ENCODE measurements around the gene CDK18. TPM values are rescaled to one million over a fixed set of nuclear protein-coding genes. Genes with fewer than 3 reads are reported as not detected.

CDK18 gene
- total and polyA plus RNA-seq, 4 donors = 14.8 to 80.7 (median 33.1) TPM

GRCh38 chr1:205514211-205515142, 10.0 kb downstream of the CDK18 start:
- intact Hi-C loops (cut with DNase I) = no loop called here
- Histone ChIP-seq H3K4me3 (ENCODE audit: low read length in 2 of 2) (no peak overlapping the region), H3K9me3 (ENCODE audit: control insufficient read depth, low read length) (no peaks in the 10 kb centered on the region), H3K4me1 (ENCODE audit: control insufficient read depth in 1 of 2, insufficient read depth in 2 of 2, low read length in 2 of 2) (no peaks in the 10 kb centered on the region), H3K27ac (ENCODE audit: low read depth in 1 of 2, low read length in 2 of 2) (no peak overlapping the region), H3K27me3 (ENCODE audit: control insufficient read depth in 1 of 2, insufficient read depth in 2 of 2, low read length in 1 of 2) (no peaks in the 10 kb centered on the region), H3K36me3 (ENCODE audit: control insufficient read depth in 1 of 2, insufficient read depth in 2 of 2, low read length in 1 of 2) (no peaks in the 10 kb centered on the region)
- ATAC-seq (ENCODE audit: low FRiP score) = no peak
- no peak for DNase-seq
- WGBS, 2 donors = 90 to 91% methylated on average over 7 of the region's 7 CpGs

- H3K9me3 ChIP-seq (ENCODE audit: control insufficient read depth, low read length) = no peaks in the 10 kb centered on the region
- no peak overlapping the region for H3K27ac ChIP-seq (ENCODE audit: low read depth in 1 of 2, low read length in 2 of 2)
- H3K36me3 ChIP-seq (ENCODE audit: control insufficient read depth in 1 of 2, insufficient read depth in 2 of 2, low read length in 1 of 2) = no peaks in the 10 kb centered on the region
- H3K4me1 ChIP-seq (ENCODE audit: control insufficient read depth in 1 of 2, insufficient read depth in 2 of 2, low read length in 2 of 2) = no peaks in the 10 kb centered on the region
- DNase-seq = no peak
- no peak for ATAC-seq (ENCODE audit: low FRiP score)
- intact Hi-C loops (cut with DNase I) = no loop called here
- H3K4me3 ChIP-seq (ENCODE audit: low read length in 2 of 2) = no peak overlapping the region
- no peaks in the 10 kb centered on the region for H3K27me3 ChIP-seq (ENCODE audit: control insufficient read depth in 1 of 2, insufficient read depth in 2 of 2, low read length in 1 of 2)
- 74 to 78% methylated on average over 5 of the region's 5 CpGs for WGBS, 2 donors
Observed at GRCh38 chr1:205515781-205516253, 11.3 kb downstream of the CDK18 start.

GRCh38 chr1:205516362-205516761, 11.9 kb downstream of the CDK18 start:
- Histone ChIP-seq H3K27me3 (ENCODE audit: control insufficient read depth in 1 of 2, insufficient read depth in 2 of 2, low read length in 1 of 2) (no peaks in the 10 kb centered on the region), H3K4me3 (ENCODE audit: low read length in 2 of 2) (no peak overlapping the region)

GRCh38 chr1:205517288-205517687, 12.8 kb downstream of the CDK18 start:
- DNase-seq = no peak
- Histone ChIP-seq H3K9me3 (ENCODE audit: control insufficient read depth, low read length) (no peaks in the 10 kb centered on the region), H3K4me3 (ENCODE audit: low read length in 2 of 2) (no peak overlapping the region), H3K4me1 (ENCODE audit: control insufficient read depth in 1 of 2, insufficient read depth in 2 of 2, low read length in 2 of 2) (no peaks in the 10 kb centered on the region), H3K36me3 (ENCODE audit: control insufficient read depth in 1 of 2, insufficient read depth in 2 of 2, low read length in 1 of 2) (no peaks in the 10 kb centered on the region), H3K27ac (ENCODE audit: low read depth in 1 of 2, low read length in 2 of 2) (no peak overlapping the region), H3K27me3 (ENCODE audit: control insufficient read depth in 1 of 2, insufficient read depth in 2 of 2, low read length in 1 of 2) (no peaks in the 10 kb centered on the region)
- intact Hi-C loops (cut with DNase I) = no loop called here
- 47 to 57% methylated on average over 3 of the region's 3 CpGs for WGBS, 2 donors
- ATAC-seq (ENCODE audit: low FRiP score) = no peak

More at GRCh38 chr1:205516362-205516761, 11.9 kb downstream of the CDK18 start:
- Histone ChIP-seq H3K9me3 (ENCODE audit: control insufficient read depth, low read length) (no peaks in the 10 kb centered on the region), H3K27ac (ENCODE audit: low read depth in 1 of 2, low read length in 2 of 2) (no peak overlapping the region), H3K36me3 (ENCODE audit: control insufficient read depth in 1 of 2, insufficient read depth in 2 of 2, low read length in 1 of 2) (no peaks in the 10 kb centered on the region), H3K4me1 (ENCODE audit: control insufficient read depth in 1 of 2, insufficient read depth in 2 of 2, low read length in 2 of 2) (no peaks in the 10 kb centered on the region)
- intact Hi-C loops (cut with DNase I) = no loop called here
- WGBS, 2 donors = 73 to 92% methylated on average over 4 of the region's 4 CpGs
- ATAC-seq (ENCODE audit: low FRiP score) = no peak
- no peak for DNase-seq

GRCh38 chr1:205517763-205518162, 13.3 kb downstream of the CDK18 start:
- no peaks in the 10 kb centered on the region for H3K36me3 ChIP-seq (ENCODE audit: control insufficient read depth in 1 of 2, insufficient read depth in 2 of 2, low read length in 1 of 2)
- ATAC-seq (ENCODE audit: low FRiP score) = no peak
- no peak overlapping the region for H3K4me3 ChIP-seq (ENCODE audit: low read length in 2 of 2)
- WGBS, 2 donors = 87 to 92% methylated on average over 5 of the region's 5 CpGs
- no peak for DNase-seq
- intact Hi-C loops (cut with DNase I) = no loop called here
- no peak overlapping the region for H3K27ac ChIP-seq (ENCODE audit: low read depth in 1 of 2, low read length in 2 of 2)
- no peaks in the 10 kb centered on the region for H3K4me1 ChIP-seq (ENCODE audit: control insufficient read depth in 1 of 2, insufficient read depth in 2 of 2, low read length in 2 of 2)
- H3K27me3 ChIP-seq (ENCODE audit: control insufficient read depth in 1 of 2, insufficient read depth in 2 of 2, low read length in 1 of 2) = no peaks in the 10 kb centered on the region
- no peaks in the 10 kb centered on the region for H3K9me3 ChIP-seq (ENCODE audit: control insufficient read depth, low read length)

GRCh38 chr1:205518661-205519540, 14.4 kb downstream of the CDK18 start:
- H3K27me3 ChIP-seq (ENCODE audit: control insufficient read depth in 1 of 2, insufficient read depth in 2 of 2, low read length in 1 of 2) = no peaks in the 10 kb centered on the region
- ATAC-seq (ENCODE audit: low FRiP score) (no peak), DNase-seq (no peak)
- no peaks in the 10 kb centered on the region for H3K36me3 ChIP-seq (ENCODE audit: control insufficient read depth in 1 of 2, insufficient read depth in 2 of 2, low read length in 1 of 2)
- no peaks in the 10 kb centered on the region for H3K9me3 ChIP-seq (ENCODE audit: control insufficient read depth, low read length)
- no peak overlapping the region for H3K4me3 ChIP-seq (ENCODE audit: low read length in 2 of 2)
- no peaks in the 10 kb centered on the region for H3K4me1 ChIP-seq (ENCODE audit: control insufficient read depth in 1 of 2, insufficient read depth in 2 of 2, low read length in 2 of 2)
- WGBS, 2 donors = 76 to 79% methylated on average over 8 of the region's 8 CpGs
- H3K27ac ChIP-seq (ENCODE audit: low read depth in 1 of 2, low read length in 2 of 2) = no peak overlapping the region
- intact Hi-C loops (cut with DNase I) = no loop called here

- no peak for DNase-seq
- ATAC-seq (ENCODE audit: low FRiP score) = no peak
- WGBS, 2 donors = 45 to 47% methylated on average over 6 of the region's 6 CpGs
- Histone ChIP-seq H3K36me3 (ENCODE audit: control insufficient read depth in 1 of 2, insufficient read depth in 2 of 2, low read length in 1 of 2) (no peaks in the 10 kb centered on the region), H3K9me3 (ENCODE audit: control insufficient read depth, low read length) (no peaks in the 10 kb centered on the region), H3K27ac (ENCODE audit: low read depth in 1 of 2, low read length in 2 of 2) (no peak overlapping the region), H3K4me1 (ENCODE audit: control insufficient read depth in 1 of 2, insufficient read depth in 2 of 2, low read length in 2 of 2) (no peaks in the 10 kb centered on the region), H3K27me3 (ENCODE audit: control insufficient read depth in 1 of 2, insufficient read depth in 2 of 2, low read length in 1 of 2) (no peaks in the 10 kb centered on the region), H3K4me3 (ENCODE audit: low read length in 2 of 2) (no peak overlapping the region)
- intact Hi-C loops (cut with DNase I) = loop anchor here in 1 of 2 donors (5.0 to 10.0 kb wide), 2 partner anchors 122 to 185 kb away; no protein-coding TSS in a partner anchor
Observed at GRCh38 chr1:205519541-205520131, 15.2 kb downstream of the CDK18 start.

- H3K27ac ChIP-seq (ENCODE audit: low read depth in 1 of 2, low read length in 2 of 2) = no peak overlapping the region
- ATAC-seq (ENCODE audit: low FRiP score) = no peak
- intact Hi-C loops (cut with DNase I) = loop anchor here in 1 of 2 donors (5.0 to 10.0 kb wide), 2 partner anchors 123 to 186 kb away; no protein-coding TSS in a partner anchor
- no peak for DNase-seq
- no peak overlapping the region for H3K4me3 ChIP-seq (ENCODE audit: low read length in 2 of 2)
- no peaks in the 10 kb centered on the region for H3K36me3 ChIP-seq (ENCODE audit: control insufficient read depth in 1 of 2, insufficient read depth in 2 of 2, low read length in 1 of 2)
- WGBS, 2 donors = 99 to 100% methylated on average over 4 of the region's 4 CpGs
- H3K27me3 ChIP-seq (ENCODE audit: control insufficient read depth in 1 of 2, insufficient read depth in 2 of 2, low read length in 1 of 2) = no peaks in the 10 kb centered on the region
- H3K4me1 ChIP-seq (ENCODE audit: control insufficient read depth in 1 of 2, insufficient read depth in 2 of 2, low read length in 2 of 2) = no peaks in the 10 kb centered on the region
- no peaks in the 10 kb centered on the region for H3K9me3 ChIP-seq (ENCODE audit: control insufficient read depth, low read length)
Observed at GRCh38 chr1:205520709-205521108, 16.2 kb downstream of the CDK18 start.
